ENCODE results near the gene LRRFIP1.

DNA sequence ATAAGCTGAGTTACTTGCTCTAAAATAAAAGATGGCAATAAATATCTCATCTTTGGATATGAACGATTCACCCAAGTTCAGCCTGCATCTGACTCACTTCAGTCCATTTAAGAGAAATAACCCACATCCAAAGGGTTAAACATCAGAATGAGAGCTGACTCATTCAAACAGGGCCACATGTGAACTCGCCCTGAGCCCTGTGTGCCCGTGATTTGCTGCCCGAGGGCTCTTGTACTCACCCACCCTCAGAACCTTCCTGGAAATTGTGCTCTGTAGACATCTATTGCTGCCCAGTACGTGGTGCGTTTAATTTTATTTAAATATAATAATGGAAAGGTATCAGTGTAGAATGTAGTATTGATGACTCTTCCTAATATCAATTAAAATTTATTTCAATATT lies 104.3 kb downstream of the LRRFIP1 start:
- TF ChIP-seq HDAC2 (CRISPR knock-in tag; IDR thresholded peaks at IDR 0.05) (no peak), EP300 (IDR thresholded peaks at IDR 0.05; ENCODE audit: low read depth in 2 of 2, low read length in 2 of 2) (no peak), EP300 (CRISPR knock-in tag; IDR thresholded peaks at IDR 0.05; ENCODE audit: borderline replicate concordance) (no peak), POLR2AphosphoS5 (IDR thresholded peaks at IDR 0.05; ENCODE audit: low read depth, low read length) (no peak), SUZ12 (IDR thresholded peaks at IDR 0.05; ENCODE audit: low read depth, low read length) (no peak), JUN (CRISPR knock-in tag; IDR thresholded peaks at IDR 0.05) (no peak), NFYC (CRISPR knock-in tag; IDR thresholded peaks at IDR 0.05) (no peak), CENPX (CRISPR knock-in tag; IDR thresholded peaks at IDR 0.05) (no peak)
- TF ChIP-seq, protein P1, sequence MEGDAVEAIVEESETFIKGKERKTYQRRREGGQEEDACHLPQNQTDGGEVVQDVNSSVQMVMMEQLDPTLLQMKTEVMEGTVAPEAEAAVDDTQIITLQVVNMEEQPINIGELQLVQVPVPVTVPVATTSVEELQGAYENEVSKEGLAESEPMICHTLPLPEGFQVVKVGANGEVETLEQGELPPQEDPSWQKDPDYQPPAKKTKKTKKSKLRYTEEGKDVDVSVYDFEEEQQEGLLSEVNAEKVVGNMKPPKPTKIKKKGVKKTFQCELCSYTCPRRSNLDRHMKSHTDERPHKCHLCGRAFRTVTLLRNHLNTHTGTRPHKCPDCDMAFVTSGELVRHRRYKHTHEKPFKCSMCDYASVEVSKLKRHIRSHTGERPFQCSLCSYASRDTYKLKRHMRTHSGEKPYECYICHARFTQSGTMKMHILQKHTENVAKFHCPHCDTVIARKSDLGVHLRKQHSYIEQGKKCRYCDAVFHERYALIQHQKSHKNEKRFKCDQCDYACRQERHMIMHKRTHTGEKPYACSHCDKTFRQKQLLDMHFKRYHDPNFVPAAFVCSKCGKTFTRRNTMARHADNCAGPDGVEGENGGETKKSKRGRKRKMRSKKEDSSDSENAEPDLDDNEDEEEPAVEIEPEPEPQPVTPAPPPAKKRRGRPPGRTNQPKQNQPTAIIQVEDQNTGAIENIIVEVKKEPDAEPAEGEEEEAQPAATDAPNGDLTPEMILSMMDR (CRISPR knock-in tag; IDR thresholded peaks at IDR 0.05) = no peak
- TF ChIP-seq, protein P2, sequence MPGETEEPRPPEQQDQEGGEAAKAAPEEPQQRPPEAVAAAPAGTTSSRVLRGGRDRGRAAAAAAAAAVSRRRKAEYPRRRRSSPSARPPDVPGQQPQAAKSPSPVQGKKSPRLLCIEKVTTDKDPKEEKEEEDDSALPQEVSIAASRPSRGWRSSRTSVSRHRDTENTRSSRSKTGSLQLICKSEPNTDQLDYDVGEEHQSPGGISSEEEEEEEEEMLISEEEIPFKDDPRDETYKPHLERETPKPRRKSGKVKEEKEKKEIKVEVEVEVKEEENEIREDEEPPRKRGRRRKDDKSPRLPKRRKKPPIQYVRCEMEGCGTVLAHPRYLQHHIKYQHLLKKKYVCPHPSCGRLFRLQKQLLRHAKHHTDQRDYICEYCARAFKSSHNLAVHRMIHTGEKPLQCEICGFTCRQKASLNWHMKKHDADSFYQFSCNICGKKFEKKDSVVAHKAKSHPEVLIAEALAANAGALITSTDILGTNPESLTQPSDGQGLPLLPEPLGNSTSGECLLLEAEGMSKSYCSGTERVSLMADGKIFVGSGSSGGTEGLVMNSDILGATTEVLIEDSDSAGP (CRISPR knock-in tag; IDR thresholded peaks at IDR 0.05; ENCODE audit: borderline replicate concordance) = no peak

Data from HepG2 (cell line).